ENCODE measurements around the gene UCKL1. TPM values are rescaled to one million over a fixed set of nuclear protein-coding genes. Genes with fewer than 3 reads are reported as not detected.
"Not testable (repeated sequence)": the region's sequence is repeated elsewhere in the genome, so short reads cannot be mapped to it uniquely, and the experiment has no call there.

The UCKL1 gene
- total RNA-seq, 1 experiment from 2014 or later: 63.2 TPM

GRCh38 chr20:63972312-63973159 lies 16.3 kb upstream of the UCKL1 start:
- no peak for DNase-seq (ENCODE audit: low spot score)

- not testable (repeated sequence) for DNase-seq (ENCODE audit: low spot score)
Measured at GRCh38 chr20:63971960-63972311, 15.7 kb upstream of the UCKL1 start.

GRCh38 chr20:63970714-63971431 lies 14.7 kb upstream of the UCKL1 start:
- no peak for DNase-seq (ENCODE audit: low spot score)

GRCh38 chr20:63969838-63970713 lies 13.9 kb upstream of the UCKL1 start, which contains the start of gene ZNF512B:
Gene ZNF512B, minus strand, starts transcription at chr20:63969930. Its CDS starts 1,980 bp downstream, at chr20:63967950.
- DNase-seq (ENCODE audit: low spot score): no peak

- no peak for DNase-seq (ENCODE audit: low spot score)
Measured at GRCh38 chr20:63968928-63969760, 12.9 kb upstream of the UCKL1 start.

GRCh38 chr20:63968136-63968927 lies 12.1 kb upstream of the UCKL1 start:
- DNase-seq (ENCODE audit: low spot score): no peak

- DNase-seq (ENCODE audit: low spot score): no peak
Measured at GRCh38 chr20:63967330-63968135, 11.3 kb upstream of the UCKL1 start.

- no peak for DNase-seq (ENCODE audit: low spot score)
Measured at GRCh38 chr20:63966944-63967322, 10.7 kb upstream of the UCKL1 start.

- DNase-seq (ENCODE audit: low spot score): no peak
Measured at GRCh38 chr20:63966172-63966943, 10.1 kb upstream of the UCKL1 start.

GRCh38 chr20:63964412-63964811 lies 8.2 kb upstream of the UCKL1 start:
- DNase-seq (ENCODE audit: low spot score): no peak

- DNase-seq (ENCODE audit: low spot score): no peak
Measured at GRCh38 chr20:63963784-63964301, 7.6 kb upstream of the UCKL1 start.

GRCh38 chr20:63963348-63963741 lies 7.1 kb upstream of the UCKL1 start:
- DNase-seq (ENCODE audit: low spot score): no peak

- no peak for DNase-seq (ENCODE audit: low spot score)
Measured at GRCh38 chr20:63962426-63963347, 6.5 kb upstream of the UCKL1 start.

- DNase-seq (ENCODE audit: low spot score): no peak
Measured at GRCh38 chr20:63961664-63962425, 5.6 kb upstream of the UCKL1 start.

GRCh38 chr20:63960654-63961621 lies 4.7 kb upstream of the UCKL1 start:
- DNase-seq (ENCODE audit: low spot score): not testable (repeated sequence)

Measured in HT-29 (cell line).